ENCODE data around the gene FCER2.

FCER2 gene

DNA sequence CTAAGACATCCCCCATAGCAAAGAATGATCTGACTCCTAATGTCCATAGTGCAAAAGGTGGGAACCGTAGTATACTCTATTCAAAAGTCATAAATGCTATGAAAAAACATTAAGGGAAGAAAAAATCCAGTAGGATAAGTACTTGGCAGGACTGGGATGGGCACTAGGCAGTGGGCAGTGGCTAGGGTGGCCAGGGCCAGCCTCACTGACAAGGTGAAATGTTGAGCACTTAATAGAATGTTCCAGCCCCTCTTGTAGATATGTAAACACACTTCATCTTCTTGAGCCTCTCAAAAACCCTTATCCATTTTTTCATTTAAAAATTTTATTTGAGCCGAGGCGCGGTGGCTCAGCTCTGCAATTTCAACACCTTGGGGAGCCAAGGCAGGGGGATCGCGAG, 31.4 kb upstream of the FCER2 start:
- no peak overlapping the region for H3K4me3 ChIP-seq (ENCODE audit: low read length)
- TF ChIP-seq, protein P1, sequence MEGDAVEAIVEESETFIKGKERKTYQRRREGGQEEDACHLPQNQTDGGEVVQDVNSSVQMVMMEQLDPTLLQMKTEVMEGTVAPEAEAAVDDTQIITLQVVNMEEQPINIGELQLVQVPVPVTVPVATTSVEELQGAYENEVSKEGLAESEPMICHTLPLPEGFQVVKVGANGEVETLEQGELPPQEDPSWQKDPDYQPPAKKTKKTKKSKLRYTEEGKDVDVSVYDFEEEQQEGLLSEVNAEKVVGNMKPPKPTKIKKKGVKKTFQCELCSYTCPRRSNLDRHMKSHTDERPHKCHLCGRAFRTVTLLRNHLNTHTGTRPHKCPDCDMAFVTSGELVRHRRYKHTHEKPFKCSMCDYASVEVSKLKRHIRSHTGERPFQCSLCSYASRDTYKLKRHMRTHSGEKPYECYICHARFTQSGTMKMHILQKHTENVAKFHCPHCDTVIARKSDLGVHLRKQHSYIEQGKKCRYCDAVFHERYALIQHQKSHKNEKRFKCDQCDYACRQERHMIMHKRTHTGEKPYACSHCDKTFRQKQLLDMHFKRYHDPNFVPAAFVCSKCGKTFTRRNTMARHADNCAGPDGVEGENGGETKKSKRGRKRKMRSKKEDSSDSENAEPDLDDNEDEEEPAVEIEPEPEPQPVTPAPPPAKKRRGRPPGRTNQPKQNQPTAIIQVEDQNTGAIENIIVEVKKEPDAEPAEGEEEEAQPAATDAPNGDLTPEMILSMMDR (IDR thresholded peaks at IDR 0.05; ENCODE audit: insufficient read depth, low read depth, low read length, missing control alignments): no peak

DNA sequence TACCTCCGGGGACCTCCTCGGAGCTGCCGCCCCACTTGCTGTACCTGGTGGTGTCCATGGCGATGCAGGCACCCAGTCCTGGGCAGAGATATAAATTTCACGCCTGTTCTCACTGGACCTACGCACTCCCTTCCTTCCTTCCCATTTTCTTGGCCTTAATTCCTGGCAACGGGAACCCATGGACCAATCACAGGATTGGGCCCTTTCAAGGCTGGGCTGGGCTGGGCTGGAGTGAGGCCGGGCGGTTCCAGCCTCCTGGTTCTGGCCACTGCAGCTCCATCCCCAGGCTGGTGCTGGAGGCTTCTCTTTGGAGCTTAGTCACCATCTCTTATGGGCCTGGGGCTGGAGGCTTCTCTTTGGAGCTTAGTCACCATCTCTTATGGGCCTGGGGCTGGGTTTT, 30.1 kb upstream of the FCER2 start, which contains the start of gene CLEC4G:
Gene CLEC4G (minus strand): TSS at position 66 of the 400 bp plus-strand sequence. CDS start 8 bp downstream, at position 58.
- no peak within 1 kb of the TSS for H3K4me3 ChIP-seq (ENCODE audit: low read length)
- TF ChIP-seq, protein P1 (IDR thresholded peaks at IDR 0.05; ENCODE audit: insufficient read depth, low read depth, low read length, missing control alignments): no peak
- DNase-seq (ENCODE audit: low read depth): no peak

More for the DNA sequence above, 31.4 kb upstream of the FCER2 start:
- no peak for DNase-seq (ENCODE audit: low read depth)

DNA sequence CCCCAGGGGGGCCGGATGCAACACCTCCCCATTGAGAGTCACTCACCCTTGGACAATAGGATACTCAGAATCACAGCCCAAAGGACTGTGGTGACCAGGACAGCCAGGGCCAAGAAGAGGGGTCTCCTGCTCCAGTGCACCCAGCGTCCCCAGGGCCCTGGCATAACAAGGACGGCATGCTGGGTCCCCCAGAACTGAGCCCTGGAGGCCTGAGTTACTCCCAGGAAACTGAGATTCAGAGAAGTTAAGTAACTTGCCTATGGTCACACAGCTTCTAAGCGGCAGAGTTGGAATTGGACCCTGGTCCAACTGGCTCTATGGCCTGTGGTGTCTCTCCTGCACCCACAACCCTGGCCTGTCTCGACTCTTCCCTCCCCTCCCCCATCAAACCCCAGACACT, 29.7 kb upstream of the FCER2 start:
- no peak for DNase-seq (ENCODE audit: low read depth)
- H3K4me3 ChIP-seq (ENCODE audit: low read length): no peak overlapping the region
- TF ChIP-seq, protein P1 (IDR thresholded peaks at IDR 0.05; ENCODE audit: insufficient read depth, low read depth, low read length, missing control alignments): no peak

DNA sequence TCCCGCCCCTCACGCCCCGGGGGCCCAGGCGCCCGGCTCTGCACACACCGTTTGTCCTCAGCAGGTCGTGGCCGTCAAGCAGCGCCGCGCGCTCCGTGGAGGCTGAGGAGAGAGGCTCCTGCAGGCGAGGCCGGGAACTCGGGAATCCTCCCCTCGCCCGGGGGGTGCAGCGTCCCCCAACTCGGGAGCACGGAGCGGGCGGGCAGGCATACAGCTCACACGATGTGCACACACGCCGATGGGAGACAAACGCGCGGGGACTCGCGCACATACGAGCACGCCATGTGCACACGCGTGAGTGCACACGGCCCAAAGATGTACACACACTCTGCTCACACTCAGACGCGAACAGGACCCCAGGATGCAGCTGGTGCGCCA, 29.3 kb upstream of the FCER2 start:
- TF ChIP-seq, protein P1 (IDR thresholded peaks at IDR 0.05; ENCODE audit: insufficient read depth, low read depth, low read length, missing control alignments): no peak

DNA sequence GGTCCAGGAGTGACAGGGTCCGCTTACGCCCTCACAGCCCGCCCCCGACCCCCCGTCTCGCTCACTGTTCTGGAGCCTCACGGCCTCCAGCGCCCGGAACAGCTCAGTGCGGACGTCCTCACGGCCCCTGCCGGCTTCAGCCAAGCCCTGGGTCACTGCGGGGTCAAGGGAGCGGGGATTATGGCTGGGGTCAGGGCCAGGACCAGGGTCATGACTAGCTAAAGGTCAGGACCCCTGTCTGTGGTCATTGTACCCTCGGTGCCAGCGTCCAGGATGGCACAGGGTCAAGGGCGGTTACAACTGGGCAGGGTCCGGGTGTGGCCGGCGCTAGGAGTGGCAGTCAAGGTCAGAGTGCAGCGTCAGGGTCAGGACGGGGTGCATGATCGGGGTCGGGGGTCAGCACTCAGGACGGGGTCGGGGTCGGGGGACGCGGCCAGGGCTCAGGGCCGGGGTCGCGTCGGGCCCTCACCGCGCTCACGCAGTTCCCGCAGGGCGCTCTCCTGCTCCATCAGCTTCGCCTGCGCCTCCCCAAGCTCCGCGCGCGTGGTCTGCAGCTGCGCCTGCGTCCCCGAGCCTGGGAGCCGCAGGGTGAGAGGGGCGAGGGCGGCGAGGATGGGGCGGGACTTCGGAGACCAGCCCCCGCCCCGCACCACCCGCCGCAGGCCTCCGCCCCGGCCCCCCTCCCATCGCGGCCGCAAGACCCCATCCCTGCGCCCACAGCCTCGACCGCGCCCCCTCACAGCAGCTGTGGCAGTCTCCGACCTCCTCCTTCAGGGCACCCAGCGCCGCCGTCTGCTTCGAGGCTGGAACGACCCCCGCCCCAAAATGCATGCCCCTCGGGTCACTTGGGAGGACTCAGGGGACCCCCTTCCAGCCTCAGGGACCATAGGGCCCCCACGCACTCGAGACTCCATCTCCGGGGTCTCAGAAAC, 28.6 kb upstream of the FCER2 start:
- no peak for DNase-seq (ENCODE audit: low read depth)
- H3K4me3 ChIP-seq (ENCODE audit: low read length): no peak overlapping the region
- TF ChIP-seq, protein P1 (IDR thresholded peaks at IDR 0.05; ENCODE audit: insufficient read depth, low read depth, low read length, missing control alignments): no peak

More for the DNA sequence above, 29.3 kb upstream of the FCER2 start:
- no peak overlapping the region for H3K4me3 ChIP-seq (ENCODE audit: low read length)
- DNase-seq (ENCODE audit: low read depth): no peak

DNA sequence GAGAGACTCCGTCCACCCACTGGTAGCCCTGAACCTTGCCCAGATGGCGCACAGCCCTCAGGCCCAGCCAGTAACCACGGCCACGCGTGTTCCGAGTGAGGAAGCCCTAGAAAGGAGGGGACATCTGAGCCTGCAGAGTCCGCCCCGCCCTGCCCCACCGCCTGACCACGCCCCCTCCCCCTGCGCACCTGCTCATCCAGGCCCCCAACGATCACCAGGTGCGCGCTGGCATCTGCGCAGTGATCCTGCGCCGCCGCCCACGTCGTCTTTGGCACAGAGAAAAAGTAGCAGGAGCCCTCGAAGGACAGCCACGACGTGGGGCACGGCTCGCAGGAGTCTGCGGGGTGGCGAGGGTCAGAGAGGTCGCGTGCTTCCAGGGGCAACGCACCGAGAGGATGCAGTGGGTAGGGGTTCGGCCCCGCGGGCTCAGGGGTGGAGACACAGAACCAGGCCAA, 27.9 kb upstream of the FCER2 start:
- no peak for DNase-seq (ENCODE audit: low read depth)
- no peak overlapping the region for H3K4me3 ChIP-seq (ENCODE audit: low read length)
- TF ChIP-seq, protein P1 (IDR thresholded peaks at IDR 0.05; ENCODE audit: insufficient read depth, low read depth, low read length, missing control alignments): no peak
